Measurements from ENCODE around the gene PRR11.
"Not testable (repeated sequence)": the region's sequence is repeated elsewhere in the genome, so short reads cannot be mapped to it uniquely, and the experiment has no call there.

PRR11 gene

DNA sequence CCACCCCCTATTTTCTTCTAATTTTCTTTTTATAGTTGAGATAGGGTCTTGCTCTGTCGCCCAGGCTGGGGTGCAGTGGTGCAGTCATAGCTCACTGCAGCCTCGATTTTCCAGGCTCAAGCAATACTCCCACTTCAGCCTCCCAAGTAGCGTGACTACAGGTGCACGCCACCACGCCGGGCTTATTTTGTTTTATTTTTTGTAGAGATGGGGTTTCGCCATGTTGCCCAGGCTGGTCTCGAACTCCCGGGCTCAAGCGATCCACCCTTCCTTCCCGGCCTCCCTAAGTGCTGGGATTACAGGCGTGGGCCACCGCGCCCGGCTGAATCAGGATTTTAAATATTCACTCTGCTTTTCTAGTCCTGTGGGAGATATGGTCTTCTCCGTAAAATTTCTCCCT is 63.8 kb downstream of the PRR11 start:
- Mint-ChIP-seq H3K4me3 (peak overlapping the region; percentile 97), H3K4me1 (ENCODE audit: low read depth) (peaks cover 14% of the 10 kb centered on the region), H3K27ac (peak overlapping the region; percentile 87), H3K36me3 (ENCODE audit: low read depth) (peaks cover 2% of the 10 kb centered on the region), H3K27me3 (ENCODE audit: low read depth) (peaks cover 8% of the 10 kb centered on the region), H3K9me3 (no peaks in the 10 kb centered on the region)
- no peak for DNase-seq (ENCODE audit: low spot score)

DNA sequence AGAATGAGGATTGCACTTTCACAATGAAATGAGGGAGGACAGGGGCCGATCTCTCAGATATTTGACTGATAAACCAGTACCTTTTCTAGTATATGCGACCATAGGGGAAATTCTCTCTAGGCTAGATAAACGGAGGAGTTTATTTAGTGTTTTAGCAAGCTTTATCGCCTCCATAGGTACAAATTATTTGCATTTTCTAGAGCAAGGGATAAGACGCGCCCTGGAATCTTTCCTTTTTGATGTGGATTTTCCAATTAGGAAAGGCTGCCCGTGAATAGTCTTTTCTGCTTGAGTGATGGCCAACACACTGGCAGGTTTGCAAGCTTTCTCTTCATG is 64.4 kb downstream of the PRR11 start:
- Mint-ChIP-seq H3K27ac (peak overlapping the region; percentile 87), H3K4me1 (ENCODE audit: low read depth) (peaks cover 14% of the 10 kb centered on the region), H3K4me3 (peak overlapping the region; percentile 97), H3K9me3 (no peaks in the 10 kb centered on the region), H3K36me3 (ENCODE audit: low read depth) (no peaks in the 10 kb centered on the region), H3K27me3 (ENCODE audit: low read depth) (peaks cover 8% of the 10 kb centered on the region)
- no peak for DNase-seq (ENCODE audit: low spot score)

DNA sequence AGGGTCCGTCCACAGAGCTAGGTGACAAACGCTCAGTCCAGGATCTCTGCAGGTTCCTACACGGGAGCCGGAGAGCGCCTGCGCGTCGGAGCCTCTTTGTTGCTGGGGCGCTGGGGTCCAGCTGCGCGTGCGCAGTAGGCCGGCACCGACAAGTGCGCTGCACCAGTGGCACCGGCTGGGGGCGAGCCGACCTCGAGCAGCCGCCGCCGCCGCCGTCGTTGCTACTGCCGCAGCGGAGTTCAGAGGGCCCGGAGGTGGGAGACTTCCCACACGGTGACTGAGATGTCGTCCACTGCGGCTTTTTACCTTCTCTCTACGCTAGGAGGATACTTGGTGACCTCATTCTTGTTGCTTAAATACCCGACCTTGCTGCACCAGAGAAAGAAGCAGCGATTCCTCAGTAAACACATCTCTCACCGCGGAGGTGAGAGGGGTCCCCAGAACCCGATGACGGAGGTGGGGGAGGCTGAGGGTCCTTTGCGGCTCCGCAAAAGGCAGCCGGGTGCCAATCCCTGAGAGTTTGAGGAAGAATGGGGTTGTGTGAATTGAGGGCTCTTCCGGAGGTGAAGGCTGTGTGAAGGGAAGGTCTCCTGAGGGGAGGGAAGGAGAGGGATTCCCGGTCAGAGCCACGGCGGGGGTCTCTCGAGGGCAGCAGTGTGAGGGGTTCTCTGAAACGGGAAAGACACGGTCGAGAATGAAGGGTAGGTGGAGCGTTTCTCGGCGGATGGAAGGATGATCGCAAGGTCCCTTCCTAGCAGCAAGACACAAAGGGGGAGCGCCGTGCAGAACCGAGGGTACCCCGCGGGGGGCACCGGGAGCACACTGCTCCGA is 65.0 kb downstream of the PRR11 start, which contains the start of gene GDPD1:
Gene GDPD1 (plus strand): TSS at position 184 of the 831 bp plus-strand sequence. CDS start 99 bp downstream, at position 283.
- peaks cover 14% of the 10 kb centered on the region for H3K4me1 Mint-ChIP-seq (ENCODE audit: low read depth)
- H3K36me3 Mint-ChIP-seq (ENCODE audit: low read depth) = no peaks in the 10 kb centered on the region
- peak; percentile 98 for DNase-seq (ENCODE audit: low spot score)
- peak within 1 kb of the TSS; percentile 97 for H3K4me3 Mint-ChIP-seq
- H3K9me3 Mint-ChIP-seq = no peaks in the 10 kb centered on the region
- peak within 1 kb of the TSS; percentile 87 for H3K27ac Mint-ChIP-seq
- H3K27me3 Mint-ChIP-seq (ENCODE audit: low read depth) = peaks cover 8% of the 10 kb centered on the region

DNA sequence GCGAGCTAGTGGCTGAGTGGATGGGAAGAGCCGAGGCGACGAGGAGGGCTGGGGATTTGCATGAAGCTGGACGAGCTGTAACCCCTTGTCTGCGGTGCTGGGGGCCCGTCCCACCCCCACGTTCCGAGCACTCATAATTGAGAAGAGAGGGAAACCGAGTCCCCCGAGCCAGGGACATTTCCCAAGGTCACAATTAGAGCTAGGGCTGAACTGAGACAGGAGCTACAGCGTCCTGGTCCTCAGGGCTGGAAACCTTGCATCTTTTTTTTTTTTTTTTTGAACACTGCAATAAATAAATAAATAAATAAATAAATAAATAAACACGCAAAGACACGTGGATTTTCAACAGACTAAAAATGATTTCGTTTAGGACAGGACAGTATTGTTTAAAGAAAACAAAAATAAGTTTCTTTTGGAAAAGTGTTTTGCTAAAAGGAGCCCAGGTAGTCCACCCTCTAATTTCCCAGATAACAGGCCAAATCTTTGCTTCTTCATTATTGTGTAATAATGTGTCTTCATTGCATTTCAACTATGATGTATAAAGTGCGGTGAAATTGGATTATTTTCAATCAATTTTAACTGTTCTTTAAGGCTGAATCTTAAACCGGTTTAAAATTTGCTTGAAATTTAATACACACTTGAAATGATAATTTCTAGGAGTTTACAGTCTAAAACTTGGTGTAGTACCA is 65.8 kb downstream of the PRR11 start:
- H3K27me3 Mint-ChIP-seq (ENCODE audit: low read depth) = peaks cover 8% of the 10 kb centered on the region
- no peaks in the 10 kb centered on the region for H3K36me3 Mint-ChIP-seq (ENCODE audit: low read depth)
- no peaks in the 10 kb centered on the region for H3K9me3 Mint-ChIP-seq
- peak overlapping the region; percentile 87 for H3K27ac Mint-ChIP-seq
- DNase-seq (ENCODE audit: low spot score) = no peak
- peak overlapping the region; percentile 97 for H3K4me3 Mint-ChIP-seq
- peaks cover 14% of the 10 kb centered on the region for H3K4me1 Mint-ChIP-seq (ENCODE audit: low read depth)

DNA sequence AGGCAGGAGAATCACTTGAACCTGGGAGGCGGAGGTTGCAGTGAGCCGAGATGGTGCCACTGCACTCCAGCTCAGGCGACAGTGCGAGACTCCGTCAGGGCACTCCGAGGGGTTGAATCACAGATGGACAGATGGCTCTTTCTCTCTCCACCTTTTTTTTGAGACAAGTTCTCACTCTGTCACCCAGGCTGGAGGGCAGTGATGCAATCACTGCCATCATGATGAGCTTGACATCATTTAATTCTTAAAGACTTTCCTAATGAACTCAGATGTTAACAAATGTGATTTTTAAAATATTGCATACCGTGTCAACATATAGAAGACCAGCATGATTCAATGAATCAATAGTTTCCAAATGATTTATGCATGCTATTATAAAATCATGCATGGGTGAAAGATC is 68.3 kb downstream of the PRR11 start:
- Mint-ChIP-seq H3K27ac (no peak overlapping the region), H3K4me3 (no peak overlapping the region), H3K36me3 (ENCODE audit: low read depth) (no peaks in the 10 kb centered on the region), H3K4me1 (ENCODE audit: low read depth) (peaks cover 14% of the 10 kb centered on the region), H3K9me3 (no peaks in the 10 kb centered on the region), H3K27me3 (ENCODE audit: low read depth) (peaks cover 8% of the 10 kb centered on the region)
- DNase-seq (ENCODE audit: low spot score) = no peak

DNA sequence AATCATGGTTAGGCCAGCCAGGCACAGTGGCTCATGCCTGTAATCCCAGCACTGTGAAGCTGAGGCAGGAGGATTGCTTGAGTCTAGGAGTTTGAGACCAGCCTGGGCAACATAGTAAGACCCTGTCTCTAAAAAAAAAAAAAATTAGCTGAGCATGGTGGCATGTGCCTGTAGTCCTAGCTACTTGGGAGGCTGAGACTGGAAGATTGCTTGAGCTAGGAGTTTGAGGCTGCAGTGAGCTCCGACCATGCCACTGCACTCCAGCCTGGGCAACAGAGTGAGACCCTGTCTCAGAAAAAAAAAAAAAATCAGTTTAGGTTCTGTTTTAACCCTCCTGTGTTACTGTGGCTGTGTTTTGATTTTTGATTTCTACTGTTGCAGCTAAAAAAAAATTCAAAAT is 73.0 kb downstream of the PRR11 start:
- DNase-seq (ENCODE audit: low spot score); H3K4me1 Mint-ChIP-seq (ENCODE audit: low read depth): not testable (repeated sequence)

DNA sequence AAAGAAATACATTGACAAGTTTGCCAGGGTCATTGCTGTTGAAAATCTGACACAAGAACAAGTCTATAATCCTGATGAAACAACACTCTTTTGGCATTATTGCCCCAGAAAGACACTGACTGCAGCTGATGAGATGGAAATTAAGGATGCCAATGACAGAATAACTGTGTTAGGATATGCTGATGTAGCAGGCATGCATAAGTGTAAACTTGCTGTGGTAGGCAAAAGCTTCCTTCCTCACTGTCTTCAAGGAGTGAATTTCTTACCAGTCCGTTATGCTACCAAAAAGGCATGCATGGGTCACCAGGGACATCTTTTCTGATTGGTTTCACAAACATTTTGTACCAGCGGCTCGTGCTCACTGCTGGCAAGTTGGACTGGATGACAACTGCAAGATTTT is 75.2 kb downstream of the PRR11 start:
- Mint-ChIP-seq H3K9me3 (no peaks in the 10 kb centered on the region), H3K36me3 (ENCODE audit: low read depth) (no peaks in the 10 kb centered on the region)
- no peak for DNase-seq (ENCODE audit: low spot score)

More for the DNA sequence above, 73.0 kb downstream of the PRR11 start:
- not testable (repeated sequence) for H3K36me3 Mint-ChIP-seq (ENCODE audit: low read depth); H3K27me3 Mint-ChIP-seq (ENCODE audit: low read depth); H3K4me3 Mint-ChIP-seq; H3K27ac Mint-ChIP-seq; H3K9me3 Mint-ChIP-seq

DNA sequence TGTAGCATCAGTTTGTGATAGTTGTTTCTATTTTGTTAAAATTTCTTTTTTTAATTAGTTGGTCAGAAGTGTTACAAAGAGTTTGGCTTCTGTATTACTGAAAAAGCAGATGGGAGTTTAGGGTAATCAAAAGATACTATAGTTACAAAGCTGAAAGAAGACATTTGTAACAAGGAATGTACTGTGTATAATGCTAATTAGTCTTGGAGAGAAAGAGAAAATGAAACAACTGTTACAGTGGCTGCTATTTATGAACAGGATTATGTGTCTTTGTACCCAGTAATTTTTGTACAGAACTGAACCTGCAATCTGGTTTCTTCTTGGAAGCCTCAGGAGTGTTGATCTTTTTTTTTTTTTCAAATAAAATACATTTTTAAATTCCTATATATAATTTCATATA is 79.1 kb downstream of the PRR11 start:
- Mint-ChIP-seq H3K36me3 (ENCODE audit: low read depth) (no peaks in the 10 kb centered on the region), H3K27ac (no peak overlapping the region), H3K27me3 (ENCODE audit: low read depth) (peaks cover 2% of the 10 kb centered on the region), H3K4me3 (no peak overlapping the region), H3K4me1 (ENCODE audit: low read depth) (peaks cover 2% of the 10 kb centered on the region), H3K9me3 (no peaks in the 10 kb centered on the region)
- no peak for DNase-seq (ENCODE audit: low spot score)

More for the DNA sequence above, 75.2 kb downstream of the PRR11 start:
- Mint-ChIP-seq H3K27me3 (ENCODE audit: low read depth) (no peaks in the 10 kb centered on the region), H3K4me3 (no peak overlapping the region), H3K4me1 (ENCODE audit: low read depth) (peaks cover 2% of the 10 kb centered on the region), H3K27ac (no peak overlapping the region)

DNA sequence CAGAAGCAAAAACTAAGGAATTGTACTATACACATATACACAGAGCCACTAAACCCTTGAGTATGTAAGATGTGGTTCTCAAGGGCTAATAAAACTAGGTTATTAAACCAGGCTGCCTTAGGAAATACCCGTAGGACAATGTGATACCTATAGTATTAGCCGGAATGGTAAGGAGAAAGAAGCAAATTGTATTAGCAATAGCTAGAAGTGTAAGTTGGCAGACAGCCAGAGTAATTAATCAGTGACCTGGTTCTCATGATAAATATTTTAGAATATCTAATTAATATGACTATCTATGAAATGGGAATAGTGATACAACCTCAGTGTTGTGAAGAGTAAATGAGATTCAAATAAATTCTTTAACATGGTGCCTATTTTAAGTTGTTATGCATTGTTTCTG is 83.4 kb downstream of the PRR11 start:
- Mint-ChIP-seq H3K4me3 (no peak overlapping the region), H3K4me1 (ENCODE audit: low read depth) (peaks cover 2% of the 10 kb centered on the region), H3K27ac (no peak overlapping the region), H3K27me3 (ENCODE audit: low read depth) (peaks cover 2% of the 10 kb centered on the region), H3K36me3 (ENCODE audit: low read depth) (no peaks in the 10 kb centered on the region), H3K9me3 (no peaks in the 10 kb centered on the region)
- DNase-seq (ENCODE audit: low spot score) = no peak

DNA sequence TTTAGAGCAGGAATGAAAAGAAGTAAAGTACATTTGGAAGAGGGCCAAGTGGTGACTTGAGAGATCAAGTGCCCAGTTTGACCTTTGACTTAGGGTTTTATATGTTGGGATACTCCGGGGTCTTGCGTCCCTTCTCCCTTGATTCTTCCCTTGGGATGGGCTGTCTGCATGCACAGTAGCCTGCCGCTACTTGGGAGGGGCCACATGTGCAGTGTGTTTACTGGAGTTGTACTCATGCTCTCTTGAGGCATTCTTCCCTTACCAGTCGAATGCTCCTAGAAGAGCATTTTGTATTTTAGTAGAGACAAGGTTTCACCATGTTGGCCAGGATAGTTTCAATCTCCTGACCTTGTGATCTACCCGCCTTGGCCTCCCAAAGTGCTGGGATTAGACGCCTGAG is 88.5 kb downstream of the PRR11 start:
- no peak for DNase-seq (ENCODE audit: low spot score)
- no peaks in the 10 kb centered on the region for H3K27me3 Mint-ChIP-seq (ENCODE audit: low read depth)
- H3K9me3 Mint-ChIP-seq = no peaks in the 10 kb centered on the region
- H3K36me3 Mint-ChIP-seq (ENCODE audit: low read depth) = no peaks in the 10 kb centered on the region
- no peaks in the 10 kb centered on the region for H3K4me1 Mint-ChIP-seq (ENCODE audit: low read depth)
- H3K27ac Mint-ChIP-seq = no peak overlapping the region
- no peak overlapping the region for H3K4me3 Mint-ChIP-seq

Measured in T-helper 2 cell treated with Interferon-gamma antibody and Interleukin-4, amounts not matched to agents 5 μg/mL and 100 μg/mL, for 36 hours (primary cell).